Mucosa of stomach (tissue), 1 donor: ENCODE results near the gene ZFAND3.
A peak's percentile ranks its signal among the peaks of the same experiment; 100 is the strongest.

Experiments
- H3K27me3 ChIP-seq: one replicate; pipeline ENCODE4 v1.7.0; 2013; ENCODE audit warnings: mild to moderate bottlenecking, low read length; ENCODE audit not compliant: control insufficient read depth, insufficient read depth
- H3K36me3 ChIP-seq: one replicate; pipeline ENCODE4 v1.7.0; 2013; ENCODE audit warnings: low read length; ENCODE audit not compliant: control insufficient read depth, insufficient read depth
- H3K4me1 ChIP-seq: one replicate; pipeline ENCODE4 v1.7.0; 2013; ENCODE audit warnings: mild to moderate bottlenecking, low read length; ENCODE audit not compliant: control insufficient read depth, insufficient read depth
- H3K4me3 ChIP-seq: one replicate; pipeline ENCODE4 v1.7.0; 2013; ENCODE audit warnings: low read length
- H3K9ac ChIP-seq: one replicate; pipeline ENCODE4 v1.7.0; 2013; ENCODE audit warnings: mild to moderate bottlenecking, low read length, moderate library complexity
- H3K9me3 ChIP-seq: one replicate; pipeline ENCODE4 v1.7.0; 2013; ENCODE audit warnings: mild to moderate bottlenecking, low read length, moderate library complexity; ENCODE audit not compliant: control insufficient read depth
- donor health status: Pancreatic carcinoma.

Gene ZFAND3, protein sequence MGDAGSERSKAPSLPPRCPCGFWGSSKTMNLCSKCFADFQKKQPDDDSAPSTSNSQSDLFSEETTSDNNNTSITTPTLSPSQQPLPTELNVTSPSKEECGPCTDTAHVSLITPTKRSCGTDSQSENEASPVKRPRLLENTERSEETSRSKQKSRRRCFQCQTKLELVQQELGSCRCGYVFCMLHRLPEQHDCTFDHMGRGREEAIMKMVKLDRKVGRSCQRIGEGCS

DNA sequence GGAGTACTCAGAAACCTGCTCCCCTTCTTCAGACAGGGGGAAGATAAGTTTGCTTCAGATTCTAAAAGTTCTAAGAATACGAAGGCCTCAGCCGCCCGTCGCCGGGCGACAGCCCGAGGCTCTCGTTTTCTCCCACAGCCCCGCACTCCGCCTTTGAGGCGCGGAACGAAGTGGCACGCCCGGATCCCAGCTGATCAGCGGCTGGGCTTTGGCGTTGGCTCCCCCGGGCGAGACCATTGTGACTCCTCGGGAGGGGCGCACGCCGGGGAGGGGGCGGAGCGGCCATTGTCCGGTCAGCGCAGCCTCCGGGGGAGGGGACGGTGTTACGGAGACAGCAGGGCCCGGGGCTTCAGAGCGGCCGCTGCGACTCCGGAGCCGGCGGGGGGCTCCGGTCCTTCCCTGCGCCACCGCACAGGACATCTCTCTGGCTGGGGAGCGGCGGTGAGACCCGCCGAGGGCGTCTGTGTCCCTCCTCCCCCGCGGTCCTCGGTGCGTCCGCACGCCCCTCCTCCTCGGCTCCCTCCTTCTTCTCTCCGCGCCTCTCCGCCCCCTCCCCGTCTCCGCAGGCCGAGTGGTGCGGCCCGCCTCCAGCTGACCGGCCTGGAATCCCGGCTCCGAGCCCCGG is at the start of gene ZFAND3:
Gene ZFAND3 (plus strand): TSS at position 551 of the 625 bp plus-strand sequence. CDS start 219 bp downstream, outside the sequence.
- Histone ChIP-seq H3K27me3 (no peaks in the 10 kb centered on the region), H3K4me1 (peaks cover 31% of the 10 kb centered on the region), H3K9ac (peak within 1 kb of the TSS; percentile 90), H3K4me3 (peak within 1 kb of the TSS; percentile 70), H3K36me3 (no peaks in the 10 kb centered on the region), H3K9me3 (no peaks in the 10 kb centered on the region)

DNA sequence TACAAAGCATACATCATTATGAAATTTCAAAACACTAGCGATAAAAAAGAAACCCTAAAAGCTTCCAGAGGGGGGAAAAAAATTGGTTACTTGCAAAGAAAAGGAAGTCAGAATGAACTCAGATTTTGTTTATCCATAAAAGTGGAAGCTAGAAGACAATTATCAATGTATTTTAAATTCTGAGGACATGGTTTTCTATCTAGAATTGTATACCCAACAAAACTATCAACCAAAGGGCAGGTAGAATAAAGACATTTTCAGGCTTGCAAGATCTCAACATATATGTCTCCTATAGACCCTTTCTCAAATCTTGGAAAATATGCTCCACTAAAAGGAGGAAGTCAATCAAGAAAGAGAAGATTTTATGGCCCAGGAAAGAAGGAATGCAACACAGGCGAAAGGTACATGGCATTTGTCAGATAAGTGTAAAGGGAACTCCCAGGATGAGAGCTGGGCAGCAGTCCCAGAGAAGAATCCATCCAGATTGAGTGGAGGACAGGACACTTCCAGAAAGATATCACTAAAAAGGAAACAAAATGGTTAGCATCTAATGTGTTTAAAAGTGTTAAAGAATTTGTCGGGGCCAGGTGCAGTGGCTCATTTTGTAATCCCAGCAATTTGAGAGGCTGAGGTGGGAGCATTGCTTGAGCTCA is 45.4 kb upstream of the ZFAND3 start:
- H3K9ac ChIP-seq, result no peak overlapping the region
- H3K4me3 ChIP-seq, result no peak overlapping the region

DNA sequence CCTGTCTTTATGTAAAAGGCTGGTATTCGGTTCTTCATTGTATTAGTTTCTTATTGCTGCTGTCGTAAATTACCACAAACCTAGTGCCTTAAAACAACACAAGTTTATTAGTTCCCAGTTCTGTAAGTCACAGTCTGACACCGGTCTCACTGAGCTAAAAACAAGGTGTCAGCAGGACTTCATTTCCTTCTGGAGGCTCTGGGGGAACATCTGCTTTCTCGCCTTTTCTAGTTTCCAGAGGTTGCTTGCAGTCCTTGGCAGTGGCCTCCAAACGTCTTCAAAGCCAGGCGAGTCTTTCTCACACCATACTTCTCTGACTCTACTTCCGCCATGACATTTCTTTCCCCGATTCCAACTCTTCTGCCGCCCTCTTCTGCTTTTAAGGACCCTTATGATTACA is 43.0 kb upstream of the ZFAND3 start:
- Histone ChIP-seq H3K9ac (no peak overlapping the region), H3K36me3 (no peaks in the 10 kb centered on the region), H3K4me3 (no peak overlapping the region), H3K27me3 (peaks cover 3% of the 10 kb centered on the region), H3K4me1 (no peaks in the 10 kb centered on the region), H3K9me3 (no peaks in the 10 kb centered on the region)

More for the DNA sequence above, 45.4 kb upstream of the ZFAND3 start:
- Histone ChIP-seq H3K4me1 (no peaks in the 10 kb centered on the region), H3K27me3 (peaks cover 7% of the 10 kb centered on the region), H3K9me3 (no peaks in the 10 kb centered on the region), H3K36me3 (no peaks in the 10 kb centered on the region)

DNA sequence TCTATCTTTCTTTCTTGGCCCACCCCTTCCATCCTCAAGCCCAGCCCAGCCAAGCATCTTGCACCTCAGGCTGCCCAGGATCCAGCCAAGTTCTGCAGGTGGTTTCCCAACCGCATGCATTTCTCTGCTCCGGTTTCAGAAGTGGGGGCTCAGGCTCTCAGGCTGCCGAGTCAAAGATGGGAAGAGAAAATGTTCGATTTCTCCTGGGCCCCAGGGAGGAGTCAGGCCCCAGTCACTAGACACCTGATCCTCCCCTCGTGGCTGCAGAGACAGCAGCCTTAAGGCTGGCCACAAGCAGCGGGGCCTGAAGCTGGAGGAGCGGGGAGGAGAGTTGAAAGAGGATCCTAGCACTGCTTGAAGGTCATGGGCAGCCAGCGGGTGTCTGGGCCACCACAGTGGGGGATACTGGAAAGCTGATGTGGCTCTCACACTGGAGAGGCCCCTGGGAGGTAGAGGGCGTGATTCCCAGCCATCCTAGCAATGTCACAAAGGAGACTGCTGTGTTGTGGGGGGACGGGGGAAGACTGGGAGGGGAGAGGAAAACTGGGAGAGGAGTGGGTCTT is 42.2 kb upstream of the ZFAND3 start:
- no peaks in the 10 kb centered on the region for H3K9me3 ChIP-seq
- no peak overlapping the region for H3K4me3 ChIP-seq
- H3K36me3 ChIP-seq, result no peaks in the 10 kb centered on the region
- no peaks in the 10 kb centered on the region for H3K4me1 ChIP-seq
- H3K9ac ChIP-seq, result no peak overlapping the region
- peaks cover 3% of the 10 kb centered on the region for H3K27me3 ChIP-seq

DNA sequence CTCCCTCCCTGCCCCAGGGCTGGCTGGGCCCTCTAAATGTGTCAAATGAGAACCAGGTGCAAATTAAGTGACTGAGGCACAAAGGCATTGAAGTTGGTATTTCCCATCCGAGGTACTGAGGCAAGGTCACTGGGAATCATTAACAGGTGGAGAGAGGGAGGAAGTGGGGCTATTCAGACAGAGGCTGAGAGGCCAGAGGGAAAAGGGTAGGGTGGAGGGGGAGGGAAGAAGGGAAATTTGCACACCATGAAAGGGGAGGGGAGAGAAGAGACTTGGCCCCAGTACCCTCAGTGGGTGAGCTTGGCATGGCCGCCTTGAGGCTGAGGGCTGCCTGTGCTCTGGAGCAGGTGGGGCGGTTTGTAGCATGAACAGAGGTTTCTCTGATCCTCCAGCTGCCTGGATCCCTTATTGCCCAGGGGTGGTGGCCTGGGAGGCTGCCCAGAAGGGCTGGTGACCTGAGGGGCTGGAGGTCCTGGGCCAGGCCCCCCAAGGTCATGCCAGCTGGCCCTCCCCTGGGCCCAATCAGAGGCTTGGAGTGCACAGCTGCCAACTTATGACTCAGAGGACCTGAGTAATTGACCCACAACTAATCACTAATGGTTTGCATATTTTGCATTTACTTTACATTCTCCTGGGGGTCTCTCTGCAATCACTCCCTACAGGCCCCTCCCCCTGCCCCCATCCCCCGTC is 40.3 kb upstream of the ZFAND3 start:
- Histone ChIP-seq H3K9me3 (no peaks in the 10 kb centered on the region), H3K27me3 (peaks cover 18% of the 10 kb centered on the region), H3K4me1 (peaks cover 12% of the 10 kb centered on the region), H3K9ac (no peak overlapping the region), H3K36me3 (no peaks in the 10 kb centered on the region), H3K4me3 (no peak overlapping the region)

DNA sequence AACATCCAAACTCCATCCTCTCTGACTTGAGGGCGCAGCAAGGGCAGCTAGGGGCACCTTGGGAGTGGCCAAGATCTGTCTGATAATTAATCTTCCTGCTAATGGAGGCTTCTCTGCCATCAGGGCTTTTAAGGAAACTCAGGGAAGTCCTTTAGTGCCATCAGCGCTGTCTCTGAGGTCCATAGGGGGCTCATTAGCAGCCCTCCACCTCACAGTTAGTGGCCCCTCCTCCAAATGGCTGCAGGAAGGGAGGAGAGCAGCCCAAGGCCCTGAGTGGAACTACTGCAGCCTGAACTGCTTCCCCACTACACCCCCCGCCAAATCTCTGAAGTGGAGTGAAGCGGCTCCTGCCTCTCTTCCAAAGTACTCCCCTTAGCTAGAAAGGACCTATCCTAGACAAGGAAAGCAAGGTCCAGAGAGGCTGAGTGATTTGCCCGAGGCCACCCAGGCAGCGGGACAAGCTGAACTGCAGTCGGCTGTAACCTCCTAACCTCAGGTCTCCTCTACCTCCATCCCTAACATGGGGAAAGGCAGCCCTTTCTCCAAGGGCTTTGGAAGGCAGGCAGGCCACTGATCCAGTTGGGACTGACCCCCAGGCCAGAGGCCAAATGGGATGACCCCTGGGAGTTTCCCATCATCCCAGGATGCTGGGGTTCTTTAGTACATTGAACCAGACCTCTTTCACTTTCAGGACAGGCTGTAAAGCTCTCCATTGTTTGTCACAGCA is 39.5 kb upstream of the ZFAND3 start:
- Histone ChIP-seq H3K27me3 (peaks cover 26% of the 10 kb centered on the region), H3K9me3 (no peaks in the 10 kb centered on the region), H3K4me3 (no peak overlapping the region), H3K4me1 (peaks cover 20% of the 10 kb centered on the region), H3K9ac (no peak overlapping the region), H3K36me3 (no peaks in the 10 kb centered on the region)

DNA sequence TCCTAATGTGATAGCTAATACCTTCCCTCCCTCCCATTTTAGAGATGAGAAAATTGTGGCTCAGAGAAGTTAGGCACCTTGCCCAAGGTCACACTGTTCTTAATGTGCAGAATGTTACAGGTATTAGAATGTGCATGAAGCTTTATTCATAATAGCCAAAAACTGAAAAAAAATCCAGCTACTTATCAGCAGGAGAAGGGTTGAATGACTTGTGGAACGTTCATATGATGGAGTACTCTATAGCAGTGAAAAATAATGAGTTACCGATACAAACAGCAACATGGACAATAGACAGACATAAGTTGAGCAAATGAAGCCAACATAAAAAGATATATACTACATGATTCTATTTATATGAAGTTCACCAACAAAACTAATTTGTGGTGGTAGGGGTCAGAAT is 37.7 kb upstream of the ZFAND3 start:
- H3K4me3 ChIP-seq, result no peak overlapping the region
- H3K27me3 ChIP-seq, result peaks cover 32% of the 10 kb centered on the region
- no peaks in the 10 kb centered on the region for H3K9me3 ChIP-seq
- H3K4me1 ChIP-seq, result peaks cover 20% of the 10 kb centered on the region
- H3K9ac ChIP-seq, result no peak overlapping the region
- no peaks in the 10 kb centered on the region for H3K36me3 ChIP-seq

DNA sequence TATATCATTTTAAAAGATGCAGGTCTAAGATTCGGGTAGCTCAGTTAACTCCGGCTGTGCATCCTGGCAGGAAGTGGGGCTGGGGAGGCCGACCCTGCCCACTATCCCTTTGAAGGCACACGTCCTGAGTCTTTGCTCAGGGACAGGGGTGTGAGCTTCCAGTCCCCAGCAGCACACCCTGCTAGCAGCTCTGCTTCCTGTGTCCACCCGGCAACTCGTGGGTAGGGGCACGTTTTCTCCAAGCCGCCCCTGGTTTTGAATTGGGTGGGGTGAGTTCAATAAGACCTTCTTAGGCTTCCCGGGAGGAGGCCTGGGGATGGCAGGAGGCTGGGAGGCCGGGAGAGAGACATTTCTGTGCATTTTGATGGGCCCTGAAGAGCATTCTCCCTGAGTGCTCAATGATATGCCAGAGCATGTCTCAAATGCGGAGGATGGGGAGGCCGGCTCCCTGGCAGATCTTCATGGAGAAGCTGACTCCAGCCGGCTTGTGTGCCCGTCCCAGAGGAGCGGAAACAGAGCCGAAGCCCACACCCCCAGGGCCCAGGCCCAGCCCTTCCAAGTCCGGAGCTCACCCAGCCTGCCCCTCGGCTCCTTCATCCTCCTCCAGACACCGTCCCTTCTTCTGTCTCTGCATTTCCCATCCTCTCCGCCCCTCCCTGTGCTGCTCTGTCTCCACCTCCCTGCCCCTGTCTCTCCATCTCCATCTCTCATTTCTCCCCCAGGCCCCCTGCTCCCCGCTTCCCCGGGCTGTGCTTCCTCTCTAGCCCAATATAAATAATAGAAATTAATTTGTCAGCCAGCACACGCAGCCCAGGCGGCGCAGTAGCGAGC is 36.3 kb upstream of the ZFAND3 start:
- Histone ChIP-seq H3K9me3 (no peaks in the 10 kb centered on the region), H3K4me1 (peaks cover 20% of the 10 kb centered on the region), H3K9ac (peak overlapping the region; percentile 52), H3K4me3 (peak overlapping the region; percentile 5), H3K27me3 (peaks cover 29% of the 10 kb centered on the region), H3K36me3 (no peaks in the 10 kb centered on the region)

DNA sequence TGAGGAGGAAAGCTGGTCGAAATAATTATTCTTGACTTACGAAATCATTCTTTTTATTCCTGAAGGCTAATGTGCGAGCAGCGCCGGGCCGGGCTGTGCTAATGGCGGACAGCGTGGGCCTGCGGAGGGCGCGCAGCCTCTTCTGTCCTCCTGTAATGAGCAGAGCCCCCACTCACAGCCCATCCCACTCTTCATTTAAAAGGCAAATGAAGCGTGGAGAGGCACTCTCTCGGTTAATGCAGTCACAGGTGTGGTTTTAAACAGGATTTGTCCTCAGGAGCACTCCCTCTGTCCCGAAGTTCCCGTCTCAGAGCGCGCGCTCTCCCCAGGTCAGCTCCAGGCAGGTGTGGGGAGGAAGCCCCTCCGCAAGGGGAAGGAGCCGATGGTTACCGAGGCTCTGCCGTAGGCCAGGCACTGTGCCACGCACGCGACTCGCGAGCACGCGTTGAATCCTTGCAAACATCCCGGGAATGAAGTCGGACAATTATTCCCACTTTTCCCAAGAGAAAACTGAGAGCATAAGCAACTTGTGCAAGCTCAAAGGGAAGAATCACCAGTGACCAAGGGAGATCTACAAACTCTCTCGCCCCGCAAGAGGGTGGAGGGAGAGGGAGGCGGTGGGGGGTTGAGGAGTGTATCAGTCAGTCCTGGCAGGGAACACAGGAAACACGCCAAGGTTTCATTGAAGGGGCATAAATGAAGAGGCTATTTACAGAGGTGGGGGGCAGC is 35.5 kb upstream of the ZFAND3 start:
- H3K9ac ChIP-seq, result peak overlapping the region; percentile 52
- peaks cover 29% of the 10 kb centered on the region for H3K27me3 ChIP-seq
- H3K36me3 ChIP-seq, result no peaks in the 10 kb centered on the region
- peak overlapping the region; percentile 5 for H3K4me3 ChIP-seq
- H3K9me3 ChIP-seq, result no peaks in the 10 kb centered on the region
- peaks cover 20% of the 10 kb centered on the region for H3K4me1 ChIP-seq

DNA sequence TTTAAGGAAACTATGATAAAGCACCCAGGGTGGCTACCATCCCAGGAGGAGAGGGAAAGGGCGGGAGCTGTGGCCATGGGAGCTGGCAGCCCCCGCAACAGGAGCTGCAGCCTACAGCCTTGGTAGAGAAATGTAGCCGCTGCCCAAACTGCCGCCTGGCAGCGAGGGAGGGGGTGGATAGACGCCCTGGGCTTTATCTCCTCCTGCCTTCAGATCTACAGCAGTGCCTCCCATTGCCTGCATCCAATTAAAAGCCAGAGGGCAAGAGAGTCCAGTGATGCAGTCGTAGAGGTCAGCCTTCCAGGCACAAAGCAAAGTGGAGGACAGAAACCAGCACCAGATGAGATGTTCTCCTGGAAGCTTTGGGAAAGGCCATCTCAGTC is 35.0 kb upstream of the ZFAND3 start:
- Histone ChIP-seq H3K9ac (peak overlapping the region; percentile 52), H3K4me1 (peaks cover 20% of the 10 kb centered on the region), H3K27me3 (peaks cover 29% of the 10 kb centered on the region), H3K9me3 (no peaks in the 10 kb centered on the region), H3K36me3 (no peaks in the 10 kb centered on the region), H3K4me3 (no peak overlapping the region)
